Measurements from ENCODE around the gene TRPC1.

GRCh38 chr3:142857056-142857455 lies 133.2 kb downstream of the TRPC1 start:
- TF ChIP-seq CTCF (IDR thresholded peaks at IDR 0.05; ENCODE audit: insufficient read depth, low read length, poor library complexity, severe bottlenecking), result no peak
- TF ChIP-seq EZH2phosphoT487 (conservative IDR thresholded peaks at IDR 0.05; ENCODE audit: low read length), result no peak
